CD4-positive, alpha-beta T cell treated with Interleukin-17A for 4 hours (primary cell): ENCODE results near the gene NPW.
"Not testable (repeated sequence)": the region's sequence is repeated elsewhere in the genome, so short reads cannot be mapped to it uniquely, and the experiment has no call there.

Experiments used
- DNase-seq: peaks from one replicate; pipeline ENCODE4 v3.0.0-alpha.2; 2020; ENCODE audit warnings: mixed read lengths

NPW gene

DNA sequence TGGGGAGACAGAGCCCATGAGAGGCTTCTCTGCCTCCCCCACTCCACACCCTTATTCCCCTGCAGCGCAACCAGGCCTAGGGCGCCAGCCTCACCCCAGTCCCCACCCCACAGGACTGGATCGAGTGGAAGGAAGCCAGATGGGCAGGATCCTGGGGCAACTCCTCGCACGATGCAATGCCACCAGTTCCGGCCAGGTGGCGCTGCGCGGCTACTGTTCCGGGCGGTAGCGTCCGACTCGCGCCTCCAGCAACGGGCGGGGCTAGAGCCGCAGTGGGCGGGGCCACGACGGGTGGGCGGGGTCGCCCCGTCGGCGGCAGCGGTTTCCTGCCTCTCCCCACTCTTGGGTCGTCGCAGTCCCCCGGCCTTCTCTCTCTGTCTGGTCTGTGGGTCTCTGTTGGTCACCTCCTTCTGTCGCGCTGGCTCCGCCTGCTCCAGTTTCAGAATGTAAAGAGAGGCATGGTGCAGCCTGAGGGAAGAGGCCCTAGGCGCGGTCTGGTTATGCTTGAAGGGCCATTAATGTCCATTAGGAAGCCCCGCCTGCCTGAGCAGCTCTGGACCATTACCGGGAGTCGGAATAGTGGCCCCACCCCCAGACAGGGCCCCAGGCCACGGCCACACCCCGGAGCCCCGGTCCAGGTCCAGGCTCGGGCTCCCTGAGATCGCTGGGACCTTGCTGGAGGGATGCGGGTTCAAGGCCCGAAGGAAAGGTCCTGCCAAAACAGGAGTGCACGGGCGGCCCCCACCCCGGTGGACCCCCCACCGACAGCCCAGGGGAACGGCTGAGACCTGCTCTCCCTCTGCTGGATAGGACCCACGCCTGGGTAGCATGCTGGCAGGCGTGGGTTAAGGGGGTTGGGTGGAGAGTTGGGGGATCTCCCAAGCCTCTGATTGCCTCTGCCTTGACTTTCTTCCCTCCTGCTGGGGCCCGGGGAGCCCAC, 3.8 kb downstream of the NPW start:
- DNase-seq, result peak; percentile 97

DNA sequence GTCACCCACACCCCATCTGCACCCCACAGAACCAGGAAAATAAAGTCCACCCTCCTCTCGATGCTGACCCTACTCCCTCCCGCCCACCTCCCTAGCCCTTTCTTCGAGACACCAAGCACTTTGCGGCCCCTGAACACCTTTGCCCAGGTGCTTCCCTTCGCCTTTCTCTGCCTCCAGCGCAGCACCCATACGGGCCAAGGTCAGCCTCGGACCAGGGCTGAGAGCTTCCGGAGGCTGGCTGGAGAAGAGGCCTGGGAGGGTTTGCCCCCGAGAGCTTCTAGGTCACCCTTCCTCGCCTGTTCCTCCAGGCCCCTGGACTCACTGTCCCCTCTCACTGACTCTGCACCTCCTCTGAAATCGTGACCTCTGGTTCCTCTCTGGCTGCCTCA, 4.4 kb downstream of the NPW start:
- no peak for DNase-seq

DNA sequence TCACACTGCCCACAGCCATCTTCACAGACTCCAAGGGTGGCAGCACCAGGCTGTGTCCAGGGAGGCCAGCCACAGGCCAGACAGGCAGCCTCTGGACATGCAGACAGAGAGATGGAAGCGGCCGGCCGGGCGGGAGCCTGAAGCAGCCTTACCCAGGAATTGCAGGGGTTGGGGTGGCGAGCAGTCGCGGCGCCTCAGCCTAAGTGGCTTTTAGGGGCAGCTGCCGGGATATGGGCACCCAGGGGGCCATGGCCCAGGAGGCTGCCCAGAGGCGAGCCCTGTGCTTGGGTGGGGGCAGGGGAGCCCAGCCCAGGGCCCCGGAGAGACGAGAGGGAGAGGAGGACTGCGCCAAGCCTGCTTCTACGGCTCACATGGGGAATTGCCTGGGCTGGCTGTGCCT, 5.7 kb downstream of the NPW start:
- no peak for DNase-seq

GRCh38 chr16:2025878-2026460, 6.4 kb downstream of the NPW start:
- no peak for DNase-seq

- DNase-seq, result peak; percentile 66
Observed at GRCh38 chr16:2026461-2027023, 7.0 kb downstream of the NPW start, which contains the start of gene NHERF2. Gene NHERF2 (plus strand): TSS chr16:2026902. CDS start chr16:2027006, 104 bp downstream.

- DNase-seq, result peak; percentile 34
Observed at GRCh38 chr16:2027024-2028010, 7.7 kb downstream of the NPW start.

GRCh38 chr16:2028146-2028545, 8.6 kb downstream of the NPW start:
- DNase-seq, result no peak

- no peak for DNase-seq
Observed at GRCh38 chr16:2028620-2029220, 9.1 kb downstream of the NPW start.

DNA sequence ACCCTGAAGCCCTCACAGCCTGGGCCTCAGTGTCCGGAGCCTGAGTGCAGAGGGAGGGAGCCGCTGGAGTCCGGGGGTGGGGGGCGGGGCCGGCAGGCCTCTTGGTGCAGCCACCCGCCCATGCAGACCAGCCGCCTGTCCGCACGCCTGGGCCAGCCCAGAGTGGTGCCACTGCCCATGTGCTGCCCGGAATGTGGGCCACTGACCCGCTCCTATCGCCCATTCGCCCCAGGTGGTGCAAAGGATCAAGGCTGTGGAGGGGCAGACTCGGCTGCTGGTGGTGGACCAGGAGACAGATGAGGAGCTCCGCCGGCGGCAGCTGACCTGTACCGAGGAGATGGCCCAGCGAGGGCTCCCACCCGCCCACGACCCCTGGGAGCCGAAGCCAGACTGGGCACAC, 9.8 kb downstream of the NPW start:
- DNase-seq, result no peak

DNA sequence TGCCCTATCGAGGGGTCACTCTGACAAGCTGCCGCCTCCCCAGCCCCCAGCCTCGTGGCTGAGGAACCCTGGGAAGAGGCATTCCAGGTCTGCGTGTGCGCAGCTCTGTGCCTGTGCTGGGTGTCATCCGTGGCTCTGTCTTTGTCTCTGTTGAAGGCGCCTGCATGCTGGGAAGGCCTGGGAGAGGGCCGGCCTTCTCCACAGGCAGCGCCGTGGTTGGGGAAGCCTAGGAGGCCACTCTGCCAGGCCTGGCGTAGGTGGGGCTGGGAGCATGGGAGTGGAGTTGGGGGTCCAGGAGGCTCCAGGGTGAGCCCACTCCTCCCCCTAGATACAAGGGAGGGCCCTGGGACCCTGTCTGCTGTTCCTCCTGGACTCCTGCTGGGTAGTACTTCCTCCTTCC, 10.5 kb downstream of the NPW start:
- DNase-seq, result no peak

GRCh38 chr16:2031081-2031577, 11.5 kb downstream of the NPW start:
- DNase-seq, result no peak

GRCh38 chr16:2032285-2033056, 12.9 kb downstream of the NPW start:
- DNase-seq, result no peak

DNA sequence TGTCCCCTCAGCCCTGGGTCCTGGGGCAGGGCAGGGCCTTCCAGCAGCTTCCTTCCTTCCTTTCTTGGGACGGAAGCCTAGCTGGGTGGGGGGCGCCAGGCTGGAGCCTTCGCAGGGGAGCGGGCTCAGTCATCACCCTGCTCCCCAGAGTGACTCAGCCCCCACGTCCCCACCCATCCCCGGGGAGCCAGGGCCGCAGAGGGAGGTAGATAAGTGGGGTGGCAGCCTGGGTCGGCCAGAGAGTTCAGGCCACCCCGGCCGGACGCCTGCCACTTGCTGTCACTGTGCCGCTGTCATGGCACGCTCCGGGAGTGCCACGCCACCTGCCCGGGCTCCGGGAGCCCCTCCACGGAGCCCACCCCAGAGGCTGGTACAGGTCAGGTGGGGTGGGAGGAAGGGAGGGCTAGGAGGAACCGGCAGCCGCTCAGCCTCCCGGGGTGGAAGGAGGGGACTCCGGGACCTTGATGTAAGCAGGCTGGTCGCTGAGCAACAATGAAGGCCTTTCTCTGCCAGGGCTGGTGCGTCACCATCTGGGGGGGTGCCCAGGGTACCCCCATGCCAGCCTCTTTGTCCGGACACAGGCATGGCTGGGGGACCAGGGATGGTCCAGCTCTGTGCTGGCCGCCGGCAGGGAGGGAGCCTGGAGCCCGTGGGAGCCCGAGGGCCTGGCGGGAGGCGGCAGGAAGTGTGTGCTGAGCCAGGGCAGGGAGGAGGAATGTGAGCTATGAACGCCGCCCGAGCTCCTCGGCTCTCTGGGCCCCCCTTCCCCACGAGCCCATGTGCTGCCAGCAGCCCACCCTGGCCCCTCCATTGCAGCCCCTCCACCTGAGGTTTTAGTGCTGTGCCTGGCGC, 13.7 kb downstream of the NPW start:
- DNase-seq, result no peak

- DNase-seq, result not testable (repeated sequence)
Observed at GRCh38 chr16:2033909-2034695, 14.5 kb downstream of the NPW start.

GRCh38 chr16:2034696-2035430, 15.3 kb downstream of the NPW start:
- no peak for DNase-seq

- no peak for DNase-seq
Observed at GRCh38 chr16:2035431-2036199, 16.0 kb downstream of the NPW start.

GRCh38 chr16:2036200-2036966, 16.8 kb downstream of the NPW start:
- DNase-seq, result no peak
